ENCODE measurements around the gene ATP6V1F.

The ATP6V1F gene

GRCh38 chr7:128863433-128863989, 855 bp downstream of the ATP6V1F start:
- in situ Hi-C loops (cut with MboI; ENCODE audit: low pct_unique_long_range_greater_than_20kb, low sequenced_read_pairs, unreplicated experiment), result no loop called here
- peak; percentile 75 for DNase-seq (ENCODE audit: low spot score)

GRCh38 chr7:128865303-128865702, 2.6 kb downstream of the ATP6V1F start:
- in situ Hi-C loops (cut with MboI; ENCODE audit: low pct_unique_long_range_greater_than_20kb, low sequenced_read_pairs, unreplicated experiment), result no loop called here
- TF ChIP-seq CTCF (IDR thresholded peaks at IDR 0.05; ENCODE audit: extremely low read depth, insufficient read depth, missing control alignments), result no peak

More at GRCh38 chr7:128863433-128863989, 855 bp downstream of the ATP6V1F start:
- peak; percentile 55 for TF ChIP-seq CTCF (IDR thresholded peaks at IDR 0.05; ENCODE audit: extremely low read depth, insufficient read depth, missing control alignments)

GRCh38 chr7:128865996-128866877, 3.6 kb downstream of the ATP6V1F start:
- in situ Hi-C loops (cut with MboI; ENCODE audit: low pct_unique_long_range_greater_than_20kb, low sequenced_read_pairs, unreplicated experiment), result no loop called here
- DNase-seq (ENCODE audit: low spot score), result no peak
- no peak for TF ChIP-seq CTCF (IDR thresholded peaks at IDR 0.05; ENCODE audit: extremely low read depth, insufficient read depth, missing control alignments)

More at GRCh38 chr7:128865303-128865702, 2.6 kb downstream of the ATP6V1F start:
- no peak for DNase-seq (ENCODE audit: low spot score)

- no peak for TF ChIP-seq CTCF (IDR thresholded peaks at IDR 0.05; ENCODE audit: extremely low read depth, insufficient read depth, missing control alignments)
- DNase-seq (ENCODE audit: low spot score), result no peak
- in situ Hi-C loops (cut with MboI; ENCODE audit: low pct_unique_long_range_greater_than_20kb, low sequenced_read_pairs, unreplicated experiment), result no loop called here
Observed at GRCh38 chr7:128867241-128867640, 4.6 kb downstream of the ATP6V1F start.

GRCh38 chr7:128867842-128868623, 5.4 kb downstream of the ATP6V1F start:
- DNase-seq (ENCODE audit: low spot score), result no peak
- no peak for TF ChIP-seq CTCF (IDR thresholded peaks at IDR 0.05; ENCODE audit: extremely low read depth, insufficient read depth, missing control alignments)
- in situ Hi-C loops (cut with MboI; ENCODE audit: low pct_unique_long_range_greater_than_20kb, low sequenced_read_pairs, unreplicated experiment), result no loop called here

GRCh38 chr7:128868624-128869137, 6.0 kb downstream of the ATP6V1F start:
- in situ Hi-C loops (cut with MboI; ENCODE audit: low pct_unique_long_range_greater_than_20kb, low sequenced_read_pairs, unreplicated experiment), result no loop called here
- TF ChIP-seq CTCF (IDR thresholded peaks at IDR 0.05; ENCODE audit: extremely low read depth, insufficient read depth, missing control alignments), result no peak
- no peak for DNase-seq (ENCODE audit: low spot score)
